Upper lobe of right lung (tissue), 1 donor: ENCODE results near the gene NPFFR1. TPM values are rescaled to one million over a fixed set of nuclear protein-coding genes. Genes with fewer than 3 reads are reported as not detected.
"Not testable (repeated sequence)": the region's sequence is repeated elsewhere in the genome, so short reads cannot be mapped to it uniquely, and the experiment has no call there.

Source experiments
- ATAC-seq: fragments of 200-7000 bp; cut with Tn5 transposase; one replicate; pipeline ENCODE4 v1.9.1; 2020; ENCODE audit warnings: mild to moderate bottlenecking, moderate library complexity
- DNase-seq: peaks from one replicate; pipeline ENCODE4 v3.0.0-alpha.2; 2020
- H3K27ac ChIP-seq: fragments of 200-600 bp; one replicate; pipeline ENCODE4 v1.8.0; 2022
- H3K27me3 ChIP-seq: fragments of 200-600 bp; one replicate; pipeline ENCODE4 v1.8.0; 2022; ENCODE audit warnings: mild to moderate bottlenecking
- H3K36me3 ChIP-seq: fragments of 200-600 bp; one replicate; pipeline ENCODE4 v1.8.0; 2022
- H3K4me1 ChIP-seq: fragments of 200-600 bp; one replicate; pipeline ENCODE4 v1.8.0; 2022
- H3K4me3 ChIP-seq: fragments of 200-600 bp; one replicate; pipeline ENCODE4 v1.8.0; 2022; ENCODE audit warnings: mild to moderate bottlenecking
- H3K9me3 ChIP-seq: fragments of 200-600 bp; one replicate; pipeline ENCODE4 v1.8.0; 2022
- CTCF ChIP-seq: fragments of 200-600 bp; IDR thresholded peaks from one replicate; pipeline ENCODE4 v1.8.0; 2022; ENCODE audit warnings: antibody characterized with exemption
- intact Hi-C: fragments of 100-400 bp; cut with DNase I; formaldehyde crosslinking; loops from one replicate; pipeline ENCODE4 v1.11.0; 2022
- total RNA-seq: library from RNA; stranded (reverse); fragmentation: NEBNext Ultra II Directional; extraction: Animal tissue kit (Norgen Biotek cat#: 25700); gene quantifications from one replicate; pipeline ENCODE4 v1.2.1, GENCODE V29; 2021
- donor health status: DM: no; HTN: yes; CAD: no; lungs with severe emphysema.

NPFFR1 gene
- total RNA-seq, 1 donor from 2014 or later = 1.1 TPM

GRCh38 chr10:70237958-70238536 lies 45.8 kb downstream of the NPFFR1 start:
- H3K4me1 ChIP-seq, H3K36me3 ChIP-seq, intact Hi-C loops, H3K4me3 ChIP-seq, ATAC-seq, H3K27me3 ChIP-seq, DNase-seq, H3K9me3 ChIP-seq: not testable (repeated sequence)
- H3K27ac ChIP-seq = peak overlapping the region; percentile 55

DNA sequence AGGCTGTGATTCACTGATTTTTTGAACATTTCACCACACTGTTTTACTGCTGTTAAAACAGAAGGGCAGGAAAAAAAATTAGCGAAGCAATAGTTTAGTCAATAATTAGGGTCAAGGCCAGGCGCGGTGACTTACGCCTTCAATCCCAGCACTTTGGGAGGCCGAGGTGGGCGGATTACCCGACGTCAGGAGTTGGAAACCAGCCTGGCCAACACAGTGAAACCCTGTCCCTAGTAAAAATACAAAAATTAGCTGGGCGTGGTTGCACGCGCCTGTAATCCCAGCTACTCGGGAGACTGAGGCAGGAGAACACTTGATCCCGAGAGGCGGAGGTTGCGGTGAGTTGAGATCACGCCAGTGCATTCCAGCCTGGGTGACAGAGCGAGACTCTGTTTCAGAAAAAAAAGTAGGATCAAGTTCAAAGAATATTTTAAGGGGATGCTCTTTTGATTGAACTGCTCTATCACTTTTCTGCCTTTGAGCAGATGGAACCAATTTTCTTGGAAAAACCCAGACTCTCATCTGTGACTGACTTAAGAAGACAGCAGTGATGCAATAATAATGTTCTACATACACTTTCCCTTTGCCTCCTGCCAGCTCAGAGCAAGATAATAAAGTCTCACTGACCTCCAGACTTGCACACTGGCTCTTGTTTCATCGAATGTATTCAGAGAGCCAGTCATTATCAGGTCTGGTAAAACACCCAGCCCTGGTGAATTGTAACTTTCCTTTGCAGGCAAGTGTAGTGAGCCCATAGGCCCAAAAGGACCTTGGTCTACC lies 48.9 kb downstream of the NPFFR1 start:
- intact Hi-C loops = no loop called here
- no peaks in the 10 kb centered on the region for H3K9me3 ChIP-seq

DNA sequence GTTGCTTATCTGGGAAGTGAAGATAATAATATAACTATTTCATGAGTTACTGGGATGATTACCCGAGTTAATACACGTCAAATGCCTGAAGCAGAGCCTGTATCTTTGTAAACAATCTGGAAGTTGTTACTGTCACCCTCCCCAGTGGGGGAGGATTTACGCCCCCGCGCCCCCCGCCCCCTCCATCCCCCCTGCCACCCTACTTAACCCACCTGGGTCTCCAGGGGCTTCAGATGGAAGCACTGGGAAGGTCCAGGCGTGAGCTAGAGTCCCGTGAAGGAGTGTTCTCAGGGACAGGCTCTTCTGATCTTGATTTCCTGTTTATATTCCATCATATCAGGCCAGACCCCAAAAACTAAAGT lies 49.9 kb downstream of the NPFFR1 start:
- intact Hi-C loops = no loop called here
- Histone ChIP-seq H3K27ac (peak overlapping the region; percentile 82), H3K27me3 (no peaks in the 10 kb centered on the region), H3K4me3 (peak overlapping the region; percentile 79), H3K9me3 (no peaks in the 10 kb centered on the region), H3K36me3 (no peaks in the 10 kb centered on the region), H3K4me1 (peaks cover 19% of the 10 kb centered on the region)
- no peak for ATAC-seq
- no peak for TF ChIP-seq CTCF
- no peak for DNase-seq

More for the DNA sequence above, 48.9 kb downstream of the NPFFR1 start:
- ATAC-seq = no peak
- Histone ChIP-seq H3K4me1 (peaks cover 19% of the 10 kb centered on the region), H3K27me3 (no peaks in the 10 kb centered on the region), H3K27ac (peak overlapping the region; percentile 30), H3K4me3 (no peak overlapping the region), H3K36me3 (no peaks in the 10 kb centered on the region)
- TF ChIP-seq CTCF = no peak
- no peak for DNase-seq

GRCh38 chr10:70233109-70233938 lies 50.5 kb downstream of the NPFFR1 start, which contains the start of gene PPA1:
Gene PPA1 (minus strand): TSS chr10:70233429. CDS start chr10:70233327, 102 bp downstream.
- H3K4me1 ChIP-seq = peaks cover 22% of the 10 kb centered on the region
- TF ChIP-seq CTCF = peak; percentile 29
- intact Hi-C loops = no loop called here
- no peaks in the 10 kb centered on the region for H3K27me3 ChIP-seq
- H3K27ac ChIP-seq = peak within 1 kb of the TSS; percentile 82
- DNase-seq (peak; percentile 100), ATAC-seq (peak; percentile 99)
- H3K36me3 ChIP-seq = no peaks in the 10 kb centered on the region
- H3K4me3 ChIP-seq = peak within 1 kb of the TSS; percentile 79
- no peaks in the 10 kb centered on the region for H3K9me3 ChIP-seq

DNA sequence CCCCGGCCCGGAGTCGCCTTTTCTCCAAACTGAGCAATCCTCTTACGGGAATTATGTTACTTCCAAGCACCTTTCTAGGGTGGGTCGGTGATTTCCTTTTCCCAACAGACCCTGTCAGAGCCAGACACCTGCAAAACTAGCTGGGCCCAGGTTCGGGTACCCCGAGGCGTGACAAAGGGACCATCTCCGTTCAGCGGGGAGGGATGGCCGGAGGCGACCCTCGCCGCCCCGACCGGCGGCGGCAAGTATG lies 51.0 kb downstream of the NPFFR1 start:
- Histone ChIP-seq H3K4me1 (peaks cover 27% of the 10 kb centered on the region), H3K27me3 (no peaks in the 10 kb centered on the region), H3K36me3 (no peaks in the 10 kb centered on the region), H3K9me3 (no peaks in the 10 kb centered on the region), H3K4me3 (peak overlapping the region; percentile 79), H3K27ac (peak overlapping the region; percentile 82)
- intact Hi-C loops = no loop called here
- DNase-seq (no peak), ATAC-seq (no peak)
- no peak for TF ChIP-seq CTCF
